Memory B cell (primary cell): ENCODE measurements around the gene SYT8.
"Not testable (repeated sequence)": the region's sequence is repeated elsewhere in the genome, so short reads cannot be mapped to it uniquely, and the experiment has no call there.

Experiments
- ATAC-seq: fragments of 150-1000 bp; cut with Tn5 transposase; 2 replicates; pipeline ENCODE4 v1.10.0; 2021; ENCODE audit warnings: low read depth, mild to moderate bottlenecking, moderate library complexity
- DNase-seq, 2 donors: peaks; one replicate each; pipeline ENCODE4 v3.0.0; 2022; ENCODE audit warnings: low spot score in 2 of 2
- H3K27ac Mint-ChIP-seq: one replicate; pipeline ENCODE4 v1.8.0; 2022; ENCODE audit warnings: mild to moderate bottlenecking, moderate library complexity, mixed read lengths
- H3K27me3 Mint-ChIP-seq: one replicate; pipeline ENCODE4 v1.8.0; 2022; ENCODE audit warnings: mixed read lengths
- H3K36me3 Mint-ChIP-seq: one replicate; pipeline ENCODE4 v1.8.0; 2022; ENCODE audit warnings: mild to moderate bottlenecking, mixed read lengths
- H3K4me1 Mint-ChIP-seq: one replicate; pipeline ENCODE4 v1.8.0; 2022; ENCODE audit warnings: mixed read lengths
- H3K4me3 Mint-ChIP-seq: one replicate; pipeline ENCODE4 v1.8.0; 2022; ENCODE audit warnings: mild to moderate bottlenecking, moderate library complexity, mixed read lengths
- H3K9me3 Mint-ChIP-seq: one replicate; pipeline ENCODE4 v1.8.0; 2022; ENCODE audit warnings: mixed read lengths

Gene SYT8

DNA sequence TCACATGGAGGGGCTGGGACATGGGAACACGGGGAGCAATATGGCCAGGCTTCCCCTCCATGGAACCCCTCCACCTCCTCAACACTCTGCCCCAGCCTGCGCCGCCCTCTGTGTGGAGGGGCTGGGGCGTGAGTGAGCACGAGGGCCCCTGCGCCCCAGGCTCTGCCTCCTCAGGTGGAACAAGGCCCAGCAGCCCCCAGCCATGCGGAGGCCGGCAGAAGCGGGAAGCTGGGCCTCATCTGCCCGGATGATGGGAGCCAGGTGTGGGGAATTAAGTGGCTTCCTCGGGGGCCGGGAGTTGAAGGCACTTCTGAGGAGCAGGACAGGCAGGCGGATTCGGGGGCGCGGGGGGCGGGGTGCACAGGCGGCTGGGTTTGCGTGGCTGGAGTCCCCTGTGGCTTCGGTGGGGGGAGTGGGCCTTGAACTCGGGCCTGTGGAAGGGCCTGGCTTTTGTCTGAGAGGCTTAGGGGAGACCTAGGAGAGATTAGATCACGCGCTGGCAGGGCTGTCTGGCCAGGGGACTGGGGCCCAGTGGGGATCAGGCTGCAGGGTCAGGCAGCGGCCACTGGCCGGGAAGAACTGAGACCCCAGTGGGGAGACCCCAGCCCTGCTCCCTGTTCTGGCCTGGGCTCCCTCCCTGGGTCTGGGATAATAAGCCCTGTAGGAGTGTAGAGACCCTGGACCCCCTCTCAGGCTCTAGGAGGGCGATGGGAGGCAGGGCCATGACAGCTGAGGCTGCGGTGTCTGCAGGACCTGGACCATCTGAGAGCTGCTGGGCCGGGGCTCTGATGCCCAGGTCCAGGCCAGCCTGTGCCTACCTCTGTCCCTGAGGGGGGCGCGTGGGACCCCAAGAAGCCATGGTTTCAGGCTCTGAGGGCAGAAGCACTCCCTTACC is 43.6 kb downstream of the SYT8 start:
- Mint-ChIP-seq H3K4me3 (no peak overlapping the region), H3K27ac (no peak overlapping the region), H3K9me3 (no peaks in the 10 kb centered on the region), H3K36me3 (peaks cover 4% of the 10 kb centered on the region), H3K4me1 (peaks cover 41% of the 10 kb centered on the region), H3K27me3 (no peaks in the 10 kb centered on the region)
- DNase-seq (no peak), ATAC-seq (no peak)

DNA sequence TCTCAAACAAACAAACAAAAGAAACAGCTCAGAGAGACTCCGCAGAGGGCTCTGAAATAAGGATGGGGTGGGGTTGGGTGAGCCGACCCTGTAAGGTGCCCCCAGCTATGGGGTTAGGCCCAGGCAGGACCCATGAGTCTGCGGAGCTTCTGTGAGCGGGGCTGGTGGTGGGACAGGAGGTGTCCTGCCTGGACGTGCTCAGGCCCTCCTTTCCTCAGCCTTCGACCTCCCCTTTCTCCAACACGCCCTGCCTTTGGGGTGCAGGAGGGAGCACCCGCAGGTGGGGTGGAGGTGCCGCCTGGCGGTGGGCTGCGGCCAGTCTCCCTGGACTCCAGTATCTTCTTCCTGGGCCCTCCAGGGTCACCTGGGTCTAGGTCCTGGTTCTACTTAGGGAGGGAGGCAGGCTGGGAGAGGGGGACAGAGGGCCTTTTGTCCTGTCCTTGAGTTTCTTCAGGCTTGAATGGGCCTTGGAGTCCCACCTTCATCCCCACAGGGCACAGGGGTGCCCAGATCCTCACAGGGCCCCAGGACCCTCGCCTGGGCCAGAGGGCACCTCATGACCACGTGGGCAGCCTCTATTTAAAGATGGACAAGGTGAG is 44.7 kb downstream of the SYT8 start:
- no peaks in the 10 kb centered on the region for H3K9me3 Mint-ChIP-seq
- no peaks in the 10 kb centered on the region for H3K27me3 Mint-ChIP-seq
- no peak overlapping the region for H3K4me3 Mint-ChIP-seq
- H3K36me3 Mint-ChIP-seq: peaks cover 2% of the 10 kb centered on the region
- peaks cover 38% of the 10 kb centered on the region for H3K4me1 Mint-ChIP-seq
- H3K27ac Mint-ChIP-seq: peak overlapping the region; percentile 43
- DNase-seq (no peak), ATAC-seq (no peak)

DNA sequence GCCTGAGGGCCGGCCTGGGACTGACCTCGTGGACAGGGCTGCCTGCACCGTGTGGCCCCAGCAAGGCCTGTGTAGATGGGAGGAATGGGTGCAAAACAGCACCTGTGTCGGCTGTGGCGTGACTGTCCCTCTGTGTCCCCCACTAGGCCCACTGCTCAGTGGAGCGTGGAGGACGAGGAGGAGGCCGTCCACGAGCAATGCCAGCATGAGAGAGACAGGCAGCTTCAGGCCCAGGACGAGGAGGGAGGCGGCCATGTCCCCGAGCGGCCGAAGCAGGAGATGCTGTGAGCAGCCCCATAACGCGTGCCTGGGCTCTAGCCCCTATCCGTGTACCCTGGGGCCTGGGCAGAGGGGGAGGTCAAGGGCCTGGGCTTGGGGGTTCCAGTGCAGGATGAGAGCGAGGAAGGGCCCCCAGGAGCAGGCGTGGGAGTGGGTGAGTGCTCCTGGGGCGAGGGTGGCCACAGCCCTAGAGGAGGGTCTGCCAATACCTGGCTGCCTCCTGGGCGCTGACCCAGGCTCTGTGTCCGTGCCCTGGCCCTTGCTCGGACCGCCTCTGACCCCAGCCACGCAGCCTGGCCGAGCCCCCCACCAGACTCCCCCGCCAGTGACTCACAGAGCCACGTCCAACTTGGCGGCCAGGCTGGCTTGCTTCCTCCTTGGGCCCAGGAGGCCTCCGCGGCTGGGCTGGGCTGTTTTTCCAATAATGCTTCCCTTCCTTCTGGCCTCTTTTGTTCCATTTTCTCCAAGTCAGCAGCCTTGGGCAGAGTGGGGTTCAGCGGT is 45.3 kb downstream of the SYT8 start:
- DNase-seq: no peak
- peak overlapping the region; percentile 42 for H3K4me3 Mint-ChIP-seq
- H3K9me3 Mint-ChIP-seq: no peaks in the 10 kb centered on the region
- no peaks in the 10 kb centered on the region for H3K27me3 Mint-ChIP-seq
- peaks cover 2% of the 10 kb centered on the region for H3K36me3 Mint-ChIP-seq
- peak overlapping the region; percentile 64 for H3K27ac Mint-ChIP-seq
- ATAC-seq: no peak
- peaks cover 37% of the 10 kb centered on the region for H3K4me1 Mint-ChIP-seq

DNA sequence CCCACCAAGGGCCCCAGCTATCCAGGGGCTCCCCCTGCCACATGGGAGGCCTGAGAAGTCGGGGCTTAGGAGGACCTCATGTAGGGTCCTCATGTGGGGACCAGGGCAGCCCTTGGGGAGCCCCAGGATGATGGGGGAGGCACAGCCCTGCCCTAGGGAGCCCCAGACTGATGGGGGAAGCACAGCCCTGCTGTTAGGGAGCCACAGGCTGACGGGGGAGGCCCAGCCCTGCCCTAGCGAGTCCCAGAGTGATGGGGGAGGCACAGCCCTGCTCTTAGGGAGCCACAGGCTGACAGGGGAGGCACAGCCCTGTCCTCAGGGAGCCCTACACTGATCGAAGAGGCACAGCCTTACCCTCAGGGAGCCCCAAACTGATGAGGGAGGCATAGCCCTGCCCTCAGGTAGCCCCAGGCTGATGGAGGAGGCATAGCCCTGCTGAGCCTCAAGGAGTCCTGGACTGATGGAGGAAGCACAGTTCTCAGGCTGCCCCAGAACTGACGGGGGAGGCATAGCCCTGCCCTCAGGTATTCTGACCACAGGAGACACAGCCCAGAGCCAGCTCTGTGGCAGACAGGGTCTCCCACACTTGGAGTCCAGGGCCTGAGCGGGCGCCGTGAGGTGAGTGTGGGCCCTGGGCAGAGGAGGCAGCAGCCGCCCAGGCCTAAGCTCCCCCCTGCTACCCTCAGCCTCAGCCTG is 46.1 kb downstream of the SYT8 start:
- DNase-seq (no peak), ATAC-seq (no peak)
- peak overlapping the region; percentile 64 for H3K27ac Mint-ChIP-seq
- no peaks in the 10 kb centered on the region for H3K27me3 Mint-ChIP-seq
- H3K36me3 Mint-ChIP-seq: no peaks in the 10 kb centered on the region
- peak overlapping the region; percentile 42 for H3K4me3 Mint-ChIP-seq
- no peaks in the 10 kb centered on the region for H3K9me3 Mint-ChIP-seq
- peaks cover 34% of the 10 kb centered on the region for H3K4me1 Mint-ChIP-seq

DNA sequence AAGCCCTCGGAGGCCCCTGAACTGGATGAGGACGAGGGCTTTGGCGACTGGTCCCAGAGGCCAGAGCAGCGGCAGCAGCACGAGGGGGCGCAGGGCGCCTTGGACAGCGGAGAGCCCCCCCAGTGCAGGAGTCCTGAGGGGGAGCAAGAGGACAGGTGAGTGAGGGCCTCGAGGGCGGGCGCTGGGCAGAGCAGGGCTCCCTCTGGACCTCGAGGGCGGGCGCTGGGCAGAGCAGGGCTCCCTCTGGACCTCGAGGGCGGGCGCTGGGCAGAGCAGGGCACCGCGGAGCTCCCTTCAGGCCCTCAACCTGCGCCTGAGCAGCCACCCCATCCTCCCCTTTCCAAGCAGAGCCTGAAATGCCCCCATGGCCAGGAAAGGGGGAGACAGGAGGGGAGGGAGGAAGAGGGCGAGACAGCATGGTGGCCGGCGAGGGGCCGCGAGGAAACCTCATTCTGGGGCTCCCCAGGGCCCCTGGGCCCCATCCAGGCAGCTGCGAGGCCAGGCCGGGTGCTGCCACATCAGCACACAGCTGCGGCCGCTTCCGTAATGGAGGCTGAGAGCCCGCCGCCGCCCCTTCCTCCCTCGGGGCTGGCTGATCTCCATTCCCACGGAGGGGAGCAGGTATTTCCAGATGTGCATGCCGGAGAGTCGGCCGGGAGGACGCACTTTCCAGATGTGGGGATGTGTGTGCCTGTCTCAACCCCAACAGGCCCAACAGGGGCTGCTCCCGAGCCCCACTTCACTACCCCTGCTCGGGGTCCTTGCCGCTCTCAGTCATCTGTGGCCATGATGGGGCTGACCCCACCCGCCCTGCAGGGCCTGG is 46.9 kb downstream of the SYT8 start:
- ATAC-seq (peak; percentile 61), DNase-seq (no peak)
- Mint-ChIP-seq H3K9me3 (no peaks in the 10 kb centered on the region), H3K4me3 (peak overlapping the region; percentile 15), H3K36me3 (no peaks in the 10 kb centered on the region), H3K4me1 (peaks cover 30% of the 10 kb centered on the region), H3K27me3 (no peaks in the 10 kb centered on the region), H3K27ac (no peak overlapping the region)

DNA sequence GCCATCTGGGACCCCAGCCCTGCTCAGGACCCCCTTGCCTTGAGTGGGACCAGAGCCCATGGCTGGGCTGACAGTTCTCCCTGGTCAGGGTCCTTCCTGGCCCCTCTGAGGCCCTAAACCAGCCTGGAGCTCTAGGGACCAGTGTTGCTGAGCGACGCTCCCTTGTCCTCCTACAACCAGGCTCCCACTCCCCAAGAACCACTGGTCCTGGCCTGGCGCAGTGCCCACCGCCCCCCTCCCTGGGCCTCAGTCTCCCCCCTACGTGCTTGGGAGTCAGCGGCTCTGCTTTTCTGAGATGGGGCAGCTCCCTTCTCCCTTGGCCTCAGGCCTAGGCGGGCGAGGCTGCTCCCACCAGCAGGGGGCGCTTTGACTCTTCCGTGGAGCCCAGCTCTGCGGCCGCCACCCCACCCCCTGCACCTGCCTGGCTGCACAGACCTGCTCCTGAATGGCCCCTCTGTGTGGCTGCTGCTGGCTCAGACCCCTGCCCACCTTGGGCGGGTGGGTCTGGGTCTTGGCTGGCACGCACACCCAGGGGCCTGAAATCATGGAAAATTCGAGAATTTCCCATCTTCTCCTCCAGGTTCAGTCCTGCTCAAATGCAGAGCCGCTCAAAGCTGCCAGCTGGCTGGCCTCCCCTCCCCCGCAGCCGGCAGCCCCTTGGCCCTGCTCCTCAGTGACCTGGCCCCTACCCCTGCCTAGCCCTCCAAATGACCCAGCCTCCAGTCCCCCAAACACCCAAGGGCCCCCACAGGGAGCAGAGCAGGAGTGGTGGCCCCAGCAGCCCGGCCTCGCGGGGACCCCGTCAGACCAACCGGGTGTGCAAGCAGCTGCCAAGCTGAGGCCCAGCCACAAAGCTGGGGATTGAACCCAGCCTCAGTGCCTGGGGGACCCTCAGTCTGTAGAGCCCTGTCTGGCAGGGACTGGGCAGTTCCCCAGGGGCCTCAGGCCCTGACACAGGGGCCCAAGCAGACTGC is 47.8 kb downstream of the SYT8 start:
- peaks cover 26% of the 10 kb centered on the region for H3K4me1 Mint-ChIP-seq
- no peak overlapping the region for H3K27ac Mint-ChIP-seq
- no peaks in the 10 kb centered on the region for H3K36me3 Mint-ChIP-seq
- H3K4me3 Mint-ChIP-seq: no peak overlapping the region
- no peaks in the 10 kb centered on the region for H3K27me3 Mint-ChIP-seq
- no peaks in the 10 kb centered on the region for H3K9me3 Mint-ChIP-seq
- ATAC-seq: peak; percentile 87
- DNase-seq: peak; percentile 78 to 79

DNA sequence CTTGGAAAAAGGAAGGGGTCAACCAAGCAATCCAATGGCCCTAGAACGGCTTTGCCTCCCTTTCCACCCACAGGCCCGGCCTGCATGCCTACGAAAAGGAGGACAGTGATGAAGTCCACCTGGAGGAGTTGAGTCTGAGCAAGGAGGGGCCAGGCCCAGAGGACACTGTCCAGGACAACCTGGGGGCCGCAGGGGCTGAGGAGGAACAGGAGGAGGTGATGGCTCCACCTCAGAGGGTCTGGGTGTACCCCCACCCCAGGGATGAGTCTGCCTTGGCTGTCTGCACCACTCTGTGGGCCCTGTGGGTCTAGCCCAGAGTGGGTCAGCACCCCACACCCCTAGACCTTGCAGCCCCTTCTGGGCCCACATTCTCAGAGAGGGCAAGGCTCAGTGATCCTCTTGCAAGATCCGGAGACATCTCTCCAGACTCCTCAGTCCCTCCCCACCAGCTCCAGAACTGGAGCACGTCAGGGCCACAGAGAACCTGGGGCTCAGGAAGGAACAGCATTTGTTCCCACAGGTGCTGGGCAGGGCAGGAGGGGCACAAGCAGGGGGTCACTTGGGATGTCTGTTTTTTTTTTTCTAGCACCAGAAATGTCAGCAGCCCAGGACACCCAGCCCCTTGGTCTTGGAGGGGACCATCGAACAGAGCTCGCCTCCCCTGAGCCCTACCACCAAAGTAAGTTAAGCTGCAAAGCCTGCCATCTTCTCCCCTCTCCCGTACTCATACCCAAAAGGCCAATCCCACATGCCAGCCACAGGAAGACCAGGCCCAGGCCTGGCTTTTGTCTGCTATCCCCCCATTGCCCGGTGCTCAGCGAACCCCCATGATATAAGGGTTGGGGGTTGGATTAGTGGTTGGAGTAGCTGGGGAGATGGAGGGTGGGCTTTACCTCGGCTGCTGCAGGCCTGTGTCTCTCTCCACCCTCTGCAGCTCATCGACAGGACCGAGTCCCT is 48.8 kb downstream of the SYT8 start:
- no peak overlapping the region for H3K27ac Mint-ChIP-seq
- H3K9me3 Mint-ChIP-seq: no peaks in the 10 kb centered on the region
- DNase-seq: no peak
- peaks cover 2% of the 10 kb centered on the region for H3K36me3 Mint-ChIP-seq
- peaks cover 18% of the 10 kb centered on the region for H3K4me1 Mint-ChIP-seq
- no peak overlapping the region for H3K4me3 Mint-ChIP-seq
- no peaks in the 10 kb centered on the region for H3K27me3 Mint-ChIP-seq
- ATAC-seq: no peak

DNA sequence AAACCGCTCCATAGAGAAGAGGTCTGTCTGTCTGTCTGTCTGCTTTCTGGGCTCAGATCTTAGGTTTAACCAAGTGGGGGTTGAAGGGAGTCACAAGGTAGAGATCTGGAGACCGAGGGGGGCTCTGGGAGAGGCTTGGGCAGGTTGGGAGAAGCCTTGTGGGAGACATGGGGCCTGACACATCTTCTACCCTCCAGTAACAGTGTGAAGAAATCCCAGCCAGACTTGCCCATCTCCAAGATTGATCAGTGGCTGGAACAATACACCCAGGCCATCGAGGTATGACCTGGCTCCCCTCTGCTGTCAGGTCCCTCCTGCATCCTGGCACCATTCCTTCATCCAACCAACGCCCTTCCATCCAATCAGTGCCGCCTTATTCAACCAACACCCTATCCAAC is 49.5 kb downstream of the SYT8 start:
- H3K27ac Mint-ChIP-seq: no peak overlapping the region
- H3K4me3 Mint-ChIP-seq: no peak overlapping the region
- DNase-seq (no peak), ATAC-seq (no peak)
- H3K9me3 Mint-ChIP-seq: no peaks in the 10 kb centered on the region
- peaks cover 17% of the 10 kb centered on the region for H3K4me1 Mint-ChIP-seq
- no peaks in the 10 kb centered on the region for H3K27me3 Mint-ChIP-seq
- H3K36me3 Mint-ChIP-seq: peaks cover 5% of the 10 kb centered on the region

DNA sequence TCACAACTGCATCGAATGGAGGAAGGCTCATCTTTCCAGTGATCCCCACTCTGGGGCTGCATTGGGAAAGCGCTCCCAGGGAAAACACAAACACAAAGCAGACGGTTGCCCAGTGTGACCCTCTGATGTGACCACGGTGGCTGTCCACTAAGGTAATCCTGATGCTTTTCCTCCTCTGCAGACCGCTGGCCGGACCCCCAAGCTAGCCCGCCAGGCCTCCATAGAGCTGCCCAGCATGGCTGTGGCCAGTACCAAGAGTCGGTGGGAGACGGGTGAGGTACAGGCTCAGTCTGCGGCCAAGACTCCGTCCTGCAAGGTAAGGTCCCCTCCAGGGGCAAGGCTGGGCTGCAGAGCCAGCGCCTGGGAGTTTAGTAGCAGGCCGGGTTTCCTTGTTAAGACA is 51.8 kb downstream of the SYT8 start:
- H3K4me1 Mint-ChIP-seq, ATAC-seq, DNase-seq, H3K4me3 Mint-ChIP-seq, H3K36me3 Mint-ChIP-seq, H3K27ac Mint-ChIP-seq, H3K27me3 Mint-ChIP-seq, H3K9me3 Mint-ChIP-seq: not testable (repeated sequence)
